ENCODE measurements around the gene GGA1. TPM values are rescaled to one million over a fixed set of nuclear protein-coding genes. Genes with fewer than 3 reads are reported as not detected.

Gene GGA1
- total RNA-seq, 1 donor from 2014 or later = 36.1 TPM

DNA sequence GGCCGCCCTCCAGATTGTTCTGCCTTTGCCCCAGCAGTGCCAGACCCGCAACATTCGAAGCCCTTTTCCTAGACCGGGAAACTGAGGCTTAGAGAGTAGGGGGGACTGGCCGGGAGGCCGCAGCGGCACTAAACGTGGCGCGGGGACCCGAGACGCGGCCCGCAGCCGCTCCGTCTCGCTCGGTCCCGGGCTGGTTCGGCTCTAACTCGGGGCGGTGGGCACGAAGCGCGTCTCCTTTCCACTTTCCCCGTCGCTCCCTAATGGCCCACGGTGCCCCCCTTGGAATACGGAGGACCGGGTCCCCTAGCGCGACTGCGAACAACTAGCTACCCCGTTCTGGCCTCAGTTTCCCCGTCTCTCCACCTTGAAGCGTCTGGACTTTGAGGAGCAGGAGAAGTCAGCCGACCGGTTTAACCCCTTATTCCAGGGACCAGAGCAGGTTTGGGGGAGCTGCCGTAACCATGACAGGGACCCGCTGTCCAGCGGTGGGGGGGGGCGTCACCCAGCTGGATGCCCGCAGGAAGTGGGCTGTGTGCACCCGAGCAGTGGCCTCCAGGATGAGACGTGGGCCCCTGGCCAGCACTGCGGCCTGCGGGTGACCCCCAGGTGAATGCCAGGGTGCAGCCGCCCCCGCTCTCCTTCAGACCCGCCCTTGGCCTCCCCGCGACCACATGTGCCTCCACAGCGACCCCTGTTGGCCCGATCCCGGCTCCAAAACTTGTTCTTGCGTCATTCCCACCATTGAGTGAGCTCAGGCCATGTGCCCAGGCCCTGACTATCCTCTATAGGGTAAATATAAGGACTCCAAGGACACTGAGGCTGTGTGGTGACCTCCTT is 47.2 kb upstream of the GGA1 start:
- peak; percentile 76 for DNase-seq (ENCODE audit: low read depth)
- TF ChIP-seq, protein P1, sequence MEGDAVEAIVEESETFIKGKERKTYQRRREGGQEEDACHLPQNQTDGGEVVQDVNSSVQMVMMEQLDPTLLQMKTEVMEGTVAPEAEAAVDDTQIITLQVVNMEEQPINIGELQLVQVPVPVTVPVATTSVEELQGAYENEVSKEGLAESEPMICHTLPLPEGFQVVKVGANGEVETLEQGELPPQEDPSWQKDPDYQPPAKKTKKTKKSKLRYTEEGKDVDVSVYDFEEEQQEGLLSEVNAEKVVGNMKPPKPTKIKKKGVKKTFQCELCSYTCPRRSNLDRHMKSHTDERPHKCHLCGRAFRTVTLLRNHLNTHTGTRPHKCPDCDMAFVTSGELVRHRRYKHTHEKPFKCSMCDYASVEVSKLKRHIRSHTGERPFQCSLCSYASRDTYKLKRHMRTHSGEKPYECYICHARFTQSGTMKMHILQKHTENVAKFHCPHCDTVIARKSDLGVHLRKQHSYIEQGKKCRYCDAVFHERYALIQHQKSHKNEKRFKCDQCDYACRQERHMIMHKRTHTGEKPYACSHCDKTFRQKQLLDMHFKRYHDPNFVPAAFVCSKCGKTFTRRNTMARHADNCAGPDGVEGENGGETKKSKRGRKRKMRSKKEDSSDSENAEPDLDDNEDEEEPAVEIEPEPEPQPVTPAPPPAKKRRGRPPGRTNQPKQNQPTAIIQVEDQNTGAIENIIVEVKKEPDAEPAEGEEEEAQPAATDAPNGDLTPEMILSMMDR (IDR thresholded peaks at IDR 0.05; ENCODE audit: insufficient read depth, low read length, severe bottlenecking) = peak; percentile 96
- Histone ChIP-seq H3K27me3 (ENCODE audit: control insufficient read depth, insufficient read depth, low read length) (no peaks in the 10 kb centered on the region), H3K36me3 (ENCODE audit: control insufficient read depth, insufficient read depth, low read length) (peaks cover 9% of the 10 kb centered on the region), H3K4me3 (ENCODE audit: low read depth, low read length) (peak overlapping the region; percentile 88)
- FAIRE-seq = no peak

DNA sequence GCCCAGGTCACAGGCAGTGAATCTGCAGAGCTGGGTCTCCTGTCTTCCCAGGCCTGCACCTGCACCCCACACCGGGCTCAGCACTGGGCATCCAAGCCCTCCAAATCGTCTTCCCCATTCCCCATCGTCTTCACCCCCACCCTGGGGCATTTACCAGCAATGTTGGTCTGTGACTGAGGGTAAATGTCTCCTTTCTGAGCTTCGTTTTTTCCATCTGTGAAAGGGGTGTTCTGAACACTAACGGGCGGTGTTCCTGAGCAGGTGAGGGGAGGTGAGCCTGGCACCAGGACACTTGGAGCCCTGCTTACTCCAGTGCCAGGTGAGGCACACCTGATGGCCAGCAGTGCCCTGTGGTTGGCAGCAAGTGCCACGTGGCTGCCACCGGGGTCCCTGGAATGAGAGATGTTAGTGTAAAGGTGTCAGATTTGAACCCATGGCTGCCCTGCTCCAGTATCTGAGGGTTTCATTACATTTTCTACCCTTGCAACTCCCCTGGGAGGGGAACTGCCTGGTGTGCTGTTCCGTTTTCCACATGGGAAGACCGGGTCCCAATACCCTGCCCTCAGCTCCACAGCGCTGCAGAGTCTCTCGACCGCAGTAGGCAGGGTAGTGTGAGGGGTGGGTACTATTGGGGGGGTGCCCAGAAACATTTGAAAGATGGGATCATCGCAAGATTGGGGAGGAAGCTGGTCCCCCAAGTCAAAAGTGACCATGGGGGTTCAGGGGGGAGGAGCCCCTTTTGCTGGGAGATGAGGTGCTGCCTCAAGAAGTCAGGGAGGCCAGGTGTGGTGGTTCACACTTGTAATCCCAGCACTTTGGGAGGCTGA is 46.4 kb upstream of the GGA1 start:
- TF ChIP-seq, protein P1 (IDR thresholded peaks at IDR 0.05; ENCODE audit: insufficient read depth, low read length, severe bottlenecking) = no peak
- FAIRE-seq = no peak
- peak overlapping the region; percentile 88 for H3K4me3 ChIP-seq (ENCODE audit: low read depth, low read length)
- no peaks in the 10 kb centered on the region for H3K27me3 ChIP-seq (ENCODE audit: control insufficient read depth, insufficient read depth, low read length)
- H3K36me3 ChIP-seq (ENCODE audit: control insufficient read depth, insufficient read depth, low read length) = peaks cover 14% of the 10 kb centered on the region
- no peak for DNase-seq (ENCODE audit: low read depth)

DNA sequence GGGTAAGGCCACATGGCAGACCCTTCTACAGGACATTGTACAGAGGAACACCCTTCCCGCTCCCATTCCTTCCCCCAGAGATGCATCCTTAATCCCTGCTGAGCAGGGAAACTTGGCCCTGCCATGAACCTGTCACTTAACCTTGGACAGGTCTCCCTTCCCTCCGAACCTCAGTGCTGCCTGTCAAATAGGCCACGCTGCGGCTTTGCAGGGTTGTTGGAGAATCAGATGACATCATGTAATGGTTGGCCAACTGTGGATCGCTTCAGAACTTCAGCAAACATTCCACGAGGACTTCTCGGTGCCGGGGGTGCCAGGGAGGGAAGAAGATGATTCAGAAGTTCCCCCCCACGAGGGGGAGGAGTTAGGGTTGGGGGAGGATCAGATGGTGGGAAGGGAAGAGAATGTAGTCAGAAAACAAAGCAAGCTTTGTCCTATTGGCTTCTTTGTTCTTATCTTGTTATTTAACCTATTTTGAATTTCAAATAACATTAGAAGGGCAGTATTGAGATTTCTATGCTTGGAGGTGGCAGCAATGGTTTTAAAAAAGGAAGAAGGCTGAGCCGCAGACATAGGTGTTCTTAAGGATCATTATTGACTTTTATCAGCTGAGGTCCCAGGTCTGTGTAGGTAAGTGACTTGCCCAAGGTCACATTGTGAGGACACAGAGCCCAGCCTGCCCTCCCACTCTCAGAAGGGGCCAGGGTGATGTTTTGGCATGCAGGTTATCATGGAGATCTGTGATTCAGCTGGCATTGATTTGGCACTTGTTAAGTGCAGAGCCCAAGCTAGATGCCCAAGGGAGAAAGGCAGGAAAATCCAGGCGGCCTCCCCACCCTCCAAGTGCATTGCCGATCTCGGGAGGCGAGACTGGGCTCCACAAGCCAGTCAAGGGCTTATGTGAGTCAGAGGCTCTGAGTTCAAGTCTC is 45.2 kb upstream of the GGA1 start:
- FAIRE-seq (peak; percentile 85), DNase-seq (ENCODE audit: low read depth) (peak; percentile 90)
- peaks cover 18% of the 10 kb centered on the region for H3K36me3 ChIP-seq (ENCODE audit: control insufficient read depth, insufficient read depth, low read length)
- TF ChIP-seq, protein P1 (IDR thresholded peaks at IDR 0.05; ENCODE audit: insufficient read depth, low read length, severe bottlenecking) = no peak
- H3K27me3 ChIP-seq (ENCODE audit: control insufficient read depth, insufficient read depth, low read length) = no peaks in the 10 kb centered on the region
- H3K4me3 ChIP-seq (ENCODE audit: low read depth, low read length) = no peak overlapping the region

DNA sequence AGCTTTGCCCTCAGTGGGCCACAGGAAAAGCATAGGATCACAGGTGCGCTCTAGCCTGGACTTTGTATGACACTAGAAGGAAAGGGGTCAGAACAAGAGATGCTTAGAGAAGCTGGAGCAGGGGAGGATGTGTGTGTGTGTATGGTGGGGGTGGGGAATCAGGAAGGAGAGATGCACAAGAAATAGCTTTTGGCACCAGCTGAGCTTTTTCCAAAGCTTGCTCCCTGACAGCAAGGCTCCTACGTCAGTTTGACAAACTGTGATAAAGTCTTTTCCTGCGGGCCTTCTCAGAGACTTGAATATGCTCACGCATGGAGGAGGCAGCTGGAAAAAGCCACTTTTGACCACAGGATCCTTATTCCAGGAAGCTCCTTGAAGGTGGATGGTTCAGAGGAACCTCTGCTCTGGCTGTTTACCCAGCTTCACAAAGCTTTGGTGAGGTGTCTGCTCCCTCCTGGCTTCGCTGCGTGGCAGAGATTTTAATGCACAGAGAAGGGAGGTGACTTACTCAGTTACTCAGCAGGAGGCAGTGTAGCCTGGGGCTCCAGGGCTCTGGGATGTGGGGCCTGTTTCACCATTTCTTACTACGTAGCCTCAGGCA is 44.4 kb upstream of the GGA1 start:
- FAIRE-seq (peak; percentile 97), DNase-seq (ENCODE audit: low read depth) (no peak)
- TF ChIP-seq, protein P1 (IDR thresholded peaks at IDR 0.05; ENCODE audit: insufficient read depth, low read length, severe bottlenecking) = no peak
- H3K36me3 ChIP-seq (ENCODE audit: control insufficient read depth, insufficient read depth, low read length) = peaks cover 20% of the 10 kb centered on the region
- H3K27me3 ChIP-seq (ENCODE audit: control insufficient read depth, insufficient read depth, low read length) = no peaks in the 10 kb centered on the region
- no peak overlapping the region for H3K4me3 ChIP-seq (ENCODE audit: low read depth, low read length)

DNA sequence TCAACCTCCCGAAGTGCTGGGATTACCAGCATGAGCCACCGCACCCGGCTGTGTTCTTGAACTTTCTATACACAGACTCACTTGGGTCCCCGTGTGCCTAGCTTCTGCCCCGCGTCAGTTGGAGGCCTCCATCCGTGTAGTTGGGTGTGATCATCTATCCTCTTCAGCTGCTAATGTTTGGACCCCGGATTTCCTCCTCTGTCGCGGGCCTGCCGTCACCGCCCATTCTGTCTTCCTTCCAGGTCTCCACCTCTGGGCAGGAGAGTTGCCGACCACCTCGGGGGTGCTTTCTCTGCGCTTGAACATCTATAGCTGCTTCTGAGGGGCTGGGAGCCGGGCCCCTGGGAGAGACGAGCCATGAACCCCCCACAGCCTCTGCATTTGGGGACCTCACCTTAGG is 42.8 kb upstream of the GGA1 start:
- peaks cover 20% of the 10 kb centered on the region for H3K36me3 ChIP-seq (ENCODE audit: control insufficient read depth, insufficient read depth, low read length)
- DNase-seq (ENCODE audit: low read depth) (no peak), FAIRE-seq (no peak)
- no peak overlapping the region for H3K4me3 ChIP-seq (ENCODE audit: low read depth, low read length)
- H3K27me3 ChIP-seq (ENCODE audit: control insufficient read depth, insufficient read depth, low read length) = no peaks in the 10 kb centered on the region
- TF ChIP-seq, protein P1 (IDR thresholded peaks at IDR 0.05; ENCODE audit: insufficient read depth, low read length, severe bottlenecking) = no peak
